Stimulated activated CD4-positive, alpha-beta T cell treated with anti-CD3 and anti-CD28 coated beads, Interleukin-4, amount 100 ng/mL, for 1 hour (primary cell): ENCODE data around the gene KCNIP4.

ENCODE experiments used
- DNase-seq: peaks from one replicate; pipeline ENCODE4 v3.0.0-alpha.2; 2020

The KCNIP4 gene

DNA sequence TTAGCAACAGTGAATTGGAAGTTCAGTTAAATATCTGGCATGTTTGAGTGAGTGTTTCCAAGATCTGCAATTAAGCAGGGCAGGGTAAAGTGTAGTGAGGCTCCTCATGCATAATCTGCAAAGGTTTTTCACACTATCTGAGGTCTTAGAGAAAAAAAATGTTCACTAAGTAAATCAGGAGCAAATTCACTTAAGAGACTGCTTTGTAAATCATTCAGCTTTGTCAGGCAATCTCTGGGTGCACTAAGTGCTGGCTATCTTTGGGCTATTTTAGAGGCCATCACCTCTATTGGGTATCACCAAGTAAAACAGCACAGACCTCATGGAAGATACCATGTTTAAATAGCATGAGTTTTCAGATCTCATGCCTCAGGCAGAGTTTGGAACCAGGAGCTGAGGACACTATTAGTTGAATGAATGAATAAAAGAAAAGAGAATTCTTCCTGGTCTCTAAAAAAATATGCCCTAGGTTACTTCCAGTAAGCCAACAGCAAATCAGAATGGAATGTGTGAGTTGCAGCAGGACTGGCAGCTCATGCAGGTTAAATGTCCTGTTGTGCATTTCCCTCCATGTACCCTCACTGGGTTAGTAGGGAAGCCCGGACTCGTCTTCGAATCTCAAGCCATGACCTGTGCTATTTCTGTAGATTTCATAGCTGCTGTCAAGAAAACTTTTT is 195.3 kb downstream of the KCNIP4 start:
- no peak for DNase-seq

DNA sequence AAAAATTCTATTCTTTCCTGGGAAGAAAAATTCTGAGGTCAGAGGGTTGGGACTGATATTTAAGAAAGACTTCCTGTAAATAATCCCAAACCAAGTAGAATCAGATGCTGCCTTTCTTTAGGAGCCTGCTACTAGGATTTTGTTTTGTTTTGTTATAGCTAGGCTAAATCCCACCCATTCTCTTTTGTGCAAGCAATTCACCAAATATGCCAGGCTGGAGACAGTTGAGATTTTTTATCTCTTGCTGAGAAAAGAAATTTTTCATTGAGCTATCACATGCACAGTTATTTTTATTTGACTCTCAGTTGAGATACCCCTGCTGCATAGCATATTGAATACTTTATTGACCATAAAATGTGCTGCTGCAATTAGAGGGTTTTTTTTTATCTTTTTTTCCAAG is 196.0 kb downstream of the KCNIP4 start:
- no peak for DNase-seq

GRCh38 chr4:21749924-21750323 is 198.6 kb downstream of the KCNIP4 start:
- no peak for DNase-seq

- DNase-seq, result no peak
Observed at GRCh38 chr4:21749412-21749811, 199.2 kb downstream of the KCNIP4 start.

GRCh38 chr4:21744046-21744445 is 204.5 kb downstream of the KCNIP4 start:
- no peak for DNase-seq

DNA sequence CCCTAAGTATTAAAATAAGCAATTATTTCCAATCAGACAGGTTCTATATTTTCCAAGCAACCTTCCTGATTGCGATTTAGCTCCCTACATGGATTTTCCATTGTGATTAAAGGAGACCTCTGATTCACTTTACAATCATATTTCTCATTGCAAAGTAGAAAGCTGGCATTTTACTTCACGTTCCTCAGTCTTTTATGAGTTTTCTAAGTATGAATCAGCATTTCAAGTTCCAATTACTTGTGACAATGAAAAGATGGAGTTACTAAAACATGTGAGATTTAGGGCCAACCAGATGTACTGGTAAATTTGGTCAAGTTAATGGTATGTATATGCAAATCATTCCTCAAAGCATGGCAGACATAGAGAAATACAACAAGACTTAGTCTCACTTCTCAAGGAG is 206.2 kb downstream of the KCNIP4 start:
- no peak for DNase-seq

GRCh38 chr4:21738821-21739220 is 209.8 kb downstream of the KCNIP4 start:
- no peak for DNase-seq

DNA sequence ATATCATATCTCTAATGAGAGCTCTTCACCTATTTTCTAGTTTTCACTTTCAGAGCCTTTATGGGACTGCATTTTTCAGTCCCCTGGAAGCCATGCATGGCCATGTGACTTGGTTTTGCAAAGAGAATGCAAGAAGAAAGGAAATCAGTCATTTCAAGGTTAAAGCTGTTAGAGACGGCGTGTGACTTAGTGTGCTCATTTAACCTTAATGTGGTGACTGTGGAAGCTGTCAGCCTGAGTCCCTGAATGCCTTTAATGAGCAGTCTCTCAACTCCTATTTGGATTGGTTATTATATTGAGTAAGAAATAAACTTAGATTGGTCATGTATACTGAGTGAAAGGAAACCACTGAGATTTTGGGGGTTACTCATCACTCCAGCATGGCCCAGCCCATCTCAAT is 212.7 kb downstream of the KCNIP4 start:
- DNase-seq, result no peak

GRCh38 chr4:21733894-21734630 is 214.5 kb downstream of the KCNIP4 start:
- no peak for DNase-seq

- DNase-seq, result no peak
Observed at GRCh38 chr4:21728304-21728703, 220.3 kb downstream of the KCNIP4 start.

DNA sequence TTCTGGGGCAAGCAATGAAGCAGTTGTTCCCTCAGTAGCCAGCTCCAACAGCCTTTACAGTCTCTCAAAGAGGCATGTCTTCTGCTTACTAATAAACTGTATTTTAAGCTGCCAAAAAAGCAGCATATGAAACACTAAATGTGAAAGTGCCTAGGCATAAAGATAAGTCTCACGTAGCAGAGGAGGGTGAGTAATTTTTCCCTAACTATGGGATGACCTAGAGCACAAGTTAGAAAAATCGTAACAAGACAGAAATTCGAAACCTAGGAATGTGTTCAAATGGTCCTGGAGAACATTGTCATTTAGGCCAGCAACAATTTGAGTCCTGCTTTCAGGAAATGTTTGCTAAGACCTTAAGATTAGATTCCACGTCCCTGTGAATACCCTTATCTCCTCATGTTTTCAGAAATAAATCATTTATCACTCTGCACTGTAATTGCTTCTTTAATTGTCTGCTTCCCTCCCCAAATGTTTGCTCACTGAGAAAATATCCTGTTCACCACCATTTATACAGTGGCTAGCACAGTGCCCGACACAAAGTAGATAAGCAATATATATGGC is 222.2 kb downstream of the KCNIP4 start:
- no peak for DNase-seq

GRCh38 chr4:21722157-21722839 is 226.3 kb downstream of the KCNIP4 start:
- DNase-seq, result no peak

GRCh38 chr4:21716531-21716930 is 232.0 kb downstream of the KCNIP4 start:
- no peak for DNase-seq

DNA sequence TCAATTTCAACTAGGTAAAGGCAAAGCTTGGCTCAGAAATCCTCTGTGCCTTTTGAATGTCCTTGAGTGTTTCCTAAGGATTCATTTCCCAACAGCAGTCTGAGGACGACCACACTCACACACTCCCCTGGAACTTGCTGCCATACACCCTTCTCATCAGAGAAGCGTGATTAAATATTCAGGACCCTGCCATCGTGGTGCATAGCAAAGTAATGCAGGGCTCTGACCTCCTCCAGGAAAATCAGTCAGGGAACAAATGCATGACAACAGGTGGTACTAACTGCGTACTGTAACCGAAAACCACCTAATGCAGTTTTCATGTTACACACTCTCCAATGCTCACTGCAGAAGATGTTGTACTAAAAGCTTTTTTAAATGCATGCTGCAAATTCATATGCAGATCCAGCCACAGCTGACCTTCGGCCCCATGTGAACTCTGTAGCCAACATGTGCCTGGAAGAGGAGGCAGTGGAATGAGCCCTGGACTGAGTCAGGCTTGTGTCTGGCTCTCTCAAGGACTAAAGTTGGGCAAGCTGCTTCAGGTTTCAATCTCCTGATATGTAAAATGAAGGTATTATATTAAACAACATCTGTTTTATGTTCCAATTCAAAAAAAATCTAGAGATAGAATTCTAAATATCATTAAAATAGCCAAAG is 238.3 kb downstream of the KCNIP4 start:
- no peak for DNase-seq

- no peak for DNase-seq
Observed at GRCh38 chr4:21709761-21710160, 238.8 kb downstream of the KCNIP4 start.

- DNase-seq, result no peak
Observed at GRCh38 chr4:21709031-21709430, 239.5 kb downstream of the KCNIP4 start.

DNA sequence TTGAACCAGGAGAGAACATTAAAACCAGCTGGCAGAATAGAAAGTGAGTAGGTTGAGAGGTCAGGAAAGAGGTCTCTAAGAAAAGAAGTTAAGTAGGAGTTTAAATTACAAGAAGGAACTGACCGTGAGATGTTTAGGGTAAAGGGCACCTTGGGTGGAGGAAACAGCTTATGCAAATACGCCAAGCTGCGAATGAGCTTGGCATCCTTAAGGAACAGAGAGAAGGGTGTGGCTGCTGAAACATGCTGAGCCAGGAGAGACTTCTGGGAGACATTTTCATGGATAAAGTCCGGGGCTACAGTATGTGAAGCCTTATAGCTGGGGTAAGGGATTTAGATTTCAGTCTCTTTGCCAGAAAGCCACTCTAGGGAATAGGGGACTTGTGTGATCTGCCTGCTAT is 249.1 kb downstream of the KCNIP4 start:
- DNase-seq, result no peak

DNA sequence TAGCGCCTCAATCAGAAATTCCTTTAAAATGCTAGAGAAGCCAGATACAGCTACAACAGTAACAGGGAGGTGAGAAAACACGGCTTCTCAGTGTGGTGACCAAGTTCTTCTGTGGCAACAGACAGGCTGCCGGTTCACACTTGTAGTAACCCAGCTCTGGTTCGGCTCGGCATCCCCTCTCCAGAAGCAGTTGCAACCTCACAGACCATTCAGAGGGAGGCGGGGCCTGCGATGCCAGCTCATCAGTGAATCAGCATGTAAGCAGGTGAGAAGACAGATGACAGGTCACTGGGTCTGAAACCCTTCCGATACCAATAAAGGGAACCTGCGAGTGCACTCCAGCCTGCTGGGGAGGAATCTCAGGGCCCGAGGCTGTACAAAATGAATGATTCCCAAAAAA is 251.0 kb downstream of the KCNIP4 start:
- no peak for DNase-seq

DNA sequence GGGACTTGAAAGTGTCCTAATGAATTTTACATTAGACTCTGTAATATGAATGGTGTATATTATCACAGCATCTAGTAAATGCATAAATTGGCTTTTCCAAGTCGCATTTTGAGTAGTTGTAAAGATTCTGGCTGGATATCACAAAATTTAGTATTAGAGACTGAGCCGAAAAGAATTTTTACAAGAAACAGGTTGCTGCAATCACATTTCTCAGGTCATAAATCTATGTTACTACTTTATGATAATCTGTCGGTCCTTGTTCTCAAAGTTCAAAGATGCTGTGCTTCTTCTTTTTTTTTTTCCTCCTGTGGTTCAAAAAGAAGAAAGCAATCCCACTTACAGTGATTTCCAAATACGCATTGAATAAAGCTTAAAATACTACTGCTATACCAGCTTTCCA is 253.4 kb downstream of the KCNIP4 start:
- no peak for DNase-seq

DNA sequence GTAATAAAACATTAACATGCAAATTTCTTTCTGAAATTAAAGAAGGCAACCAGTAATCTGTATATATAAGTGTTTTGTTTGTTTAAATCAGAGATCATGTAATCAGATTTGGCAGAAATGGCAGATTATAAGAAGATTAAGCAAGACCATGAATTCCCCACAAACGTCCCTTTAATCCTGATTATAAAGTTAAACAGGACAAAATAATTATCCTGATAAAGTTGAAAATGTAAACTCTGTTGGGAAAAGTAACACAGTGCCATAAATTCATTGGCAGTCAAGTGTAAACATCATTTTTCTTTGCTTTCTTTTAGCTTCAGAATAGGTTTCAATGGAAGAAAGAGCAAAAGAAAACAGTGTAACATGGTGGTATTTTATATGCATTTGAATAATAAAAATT is 256.3 kb downstream of the KCNIP4 start:
- DNase-seq, result no peak

DNA sequence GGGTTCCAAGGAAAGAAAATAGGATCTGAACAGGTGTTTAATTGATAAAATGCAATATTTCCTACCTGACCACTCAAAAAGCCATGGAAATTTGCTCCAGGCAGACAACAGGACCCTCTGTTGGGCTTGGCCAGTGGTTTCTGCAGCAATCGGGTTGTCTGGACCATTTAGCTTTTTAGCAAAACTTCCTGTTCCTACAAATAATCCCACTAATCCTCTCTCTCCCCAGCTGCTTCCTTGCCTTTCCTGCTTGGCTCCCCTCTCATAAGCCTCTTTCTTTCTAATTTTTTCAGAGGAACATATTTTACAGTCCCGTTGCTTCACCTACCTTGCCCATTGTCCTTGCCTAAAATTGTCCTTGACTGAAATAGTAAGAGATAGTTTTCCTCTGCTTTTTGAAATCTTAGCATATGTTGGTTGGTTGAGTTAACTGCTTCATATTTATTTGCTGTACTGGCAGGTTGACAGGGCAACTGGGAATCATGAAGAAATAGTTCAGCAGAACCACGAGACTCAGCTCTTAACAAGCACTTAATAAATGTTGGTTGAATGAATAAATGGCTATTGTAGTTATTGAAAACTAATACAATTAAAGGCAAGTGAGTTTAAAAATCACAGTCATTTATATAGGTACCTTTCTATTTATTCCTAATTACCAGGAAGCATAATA is 259.8 kb downstream of the KCNIP4 start:
- no peak for DNase-seq

DNA sequence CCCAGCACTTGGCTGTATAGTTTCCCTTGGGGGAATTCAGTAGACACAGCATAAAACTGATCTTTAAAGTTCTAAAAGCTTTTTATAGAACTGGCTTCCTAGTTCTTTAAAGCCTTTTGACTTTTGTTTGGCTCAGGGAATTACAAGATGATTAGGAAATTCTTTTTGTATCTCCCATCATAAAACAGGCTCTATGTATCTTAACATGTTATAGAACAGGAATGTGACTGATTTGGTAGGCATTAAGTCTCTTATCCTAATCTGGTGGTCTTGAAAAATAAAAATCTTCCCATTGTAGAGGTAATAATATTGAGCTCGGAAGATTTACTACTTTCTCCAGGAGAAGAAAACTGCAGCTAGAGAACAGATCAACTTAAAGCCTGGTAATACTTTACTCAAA is 262.7 kb downstream of the KCNIP4 start:
- no peak for DNase-seq
